ENCODE measurements around the gene ALG1L2. TPM values are rescaled to one million over a fixed set of nuclear protein-coding genes. Genes with fewer than 3 reads are reported as not detected.
"Not testable (repeated sequence)": the region's sequence is repeated elsewhere in the genome, so short reads cannot be mapped to it uniquely, and the experiment has no call there.

ALG1L2 gene
- total RNA-seq, 4 donors from 2014 or later, result 4.0 TPM; not detected in 3

DNA sequence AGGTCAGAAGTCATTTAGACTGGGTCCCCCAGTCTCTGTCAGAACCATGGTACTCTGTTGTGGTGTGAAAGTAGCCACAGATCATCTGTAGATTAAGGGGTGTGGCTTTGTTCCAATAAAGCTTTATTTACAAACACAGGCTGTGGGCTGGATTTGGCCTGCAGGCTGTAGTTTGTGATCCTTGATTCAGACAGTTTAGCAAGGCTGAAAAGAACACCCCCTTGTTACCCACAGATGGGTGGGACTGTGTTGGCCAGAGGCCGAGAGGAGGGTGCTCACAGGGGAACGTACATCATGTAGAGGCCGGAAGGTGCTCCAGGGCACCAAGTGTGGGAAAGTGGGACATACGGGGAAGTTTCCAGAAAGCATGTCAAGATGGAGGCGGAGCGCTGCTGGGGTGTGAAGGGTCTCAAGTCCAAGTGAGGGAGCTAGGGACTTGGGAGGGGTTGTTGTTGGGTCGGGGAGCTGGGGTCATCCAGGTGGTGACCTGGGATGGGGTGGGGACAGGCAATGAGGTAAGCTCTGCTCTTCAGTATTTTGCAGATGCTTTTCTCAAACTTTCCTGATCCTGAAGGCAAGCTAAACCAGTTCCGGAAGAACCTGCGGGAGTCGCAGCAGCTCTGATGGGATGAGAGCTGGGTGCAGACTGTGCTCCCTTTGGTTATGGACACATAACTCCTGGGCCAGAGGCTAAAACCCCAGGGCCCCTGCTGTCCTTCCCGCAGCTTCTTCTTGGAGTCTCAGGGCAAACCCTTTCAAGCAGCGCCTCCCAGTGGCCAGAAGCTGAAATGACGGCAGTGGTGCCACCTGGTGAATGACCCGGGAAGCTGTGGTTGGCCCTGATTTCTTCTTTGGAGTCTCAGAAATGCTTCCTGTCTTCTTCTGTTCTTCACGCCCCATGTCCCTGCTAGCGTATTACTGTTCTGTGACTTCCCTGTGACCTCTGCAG, 16.3 kb downstream of the ALG1L2 start:
- H3K9me3 ChIP-seq; H3K27me3 ChIP-seq; H3K36me3 ChIP-seq; H3K4me3 ChIP-seq; intact Hi-C loops (cut with DNase I; ENCODE audit: low total_unique reads); H3K27ac ChIP-seq; H3K4me1 ChIP-seq: not testable (repeated sequence)
- DNase-seq, result peak in 1 of 2 donors; percentile 43
- TF ChIP-seq CTCF (IDR thresholded peaks at IDR 0.05), result peak; percentile 17 to 37 (median 28)

GRCh38 chr3:130098639-130099385, 17.2 kb downstream of the ALG1L2 start:
- H3K36me3 ChIP-seq; DNase-seq; H3K27ac ChIP-seq; intact Hi-C loops (cut with DNase I; ENCODE audit: low total_unique reads); H3K4me3 ChIP-seq; H3K4me1 ChIP-seq; H3K9me3 ChIP-seq; H3K27me3 ChIP-seq: not testable (repeated sequence)

GRCh38 chr3:130102545-130102944, 20.9 kb downstream of the ALG1L2 start:
- H3K27ac ChIP-seq; H3K4me3 ChIP-seq; H3K27me3 ChIP-seq; H3K36me3 ChIP-seq; H3K9me3 ChIP-seq; intact Hi-C loops (cut with DNase I; ENCODE audit: low total_unique reads); H3K4me1 ChIP-seq; DNase-seq: not testable (repeated sequence)

GRCh38 chr3:130104191-130104590, 22.6 kb downstream of the ALG1L2 start:
- H3K4me1 ChIP-seq; H3K27me3 ChIP-seq; H3K9me3 ChIP-seq; DNase-seq; H3K36me3 ChIP-seq; intact Hi-C loops (cut with DNase I; ENCODE audit: low total_unique reads); H3K27ac ChIP-seq; H3K4me3 ChIP-seq: not testable (repeated sequence)

- H3K27ac ChIP-seq; H3K4me3 ChIP-seq; H3K36me3 ChIP-seq; H3K27me3 ChIP-seq; H3K9me3 ChIP-seq; DNase-seq; H3K4me1 ChIP-seq; intact Hi-C loops (cut with DNase I; ENCODE audit: low total_unique reads): not testable (repeated sequence)
Measured at GRCh38 chr3:130107333-130107995, 25.8 kb downstream of the ALG1L2 start.

DNA sequence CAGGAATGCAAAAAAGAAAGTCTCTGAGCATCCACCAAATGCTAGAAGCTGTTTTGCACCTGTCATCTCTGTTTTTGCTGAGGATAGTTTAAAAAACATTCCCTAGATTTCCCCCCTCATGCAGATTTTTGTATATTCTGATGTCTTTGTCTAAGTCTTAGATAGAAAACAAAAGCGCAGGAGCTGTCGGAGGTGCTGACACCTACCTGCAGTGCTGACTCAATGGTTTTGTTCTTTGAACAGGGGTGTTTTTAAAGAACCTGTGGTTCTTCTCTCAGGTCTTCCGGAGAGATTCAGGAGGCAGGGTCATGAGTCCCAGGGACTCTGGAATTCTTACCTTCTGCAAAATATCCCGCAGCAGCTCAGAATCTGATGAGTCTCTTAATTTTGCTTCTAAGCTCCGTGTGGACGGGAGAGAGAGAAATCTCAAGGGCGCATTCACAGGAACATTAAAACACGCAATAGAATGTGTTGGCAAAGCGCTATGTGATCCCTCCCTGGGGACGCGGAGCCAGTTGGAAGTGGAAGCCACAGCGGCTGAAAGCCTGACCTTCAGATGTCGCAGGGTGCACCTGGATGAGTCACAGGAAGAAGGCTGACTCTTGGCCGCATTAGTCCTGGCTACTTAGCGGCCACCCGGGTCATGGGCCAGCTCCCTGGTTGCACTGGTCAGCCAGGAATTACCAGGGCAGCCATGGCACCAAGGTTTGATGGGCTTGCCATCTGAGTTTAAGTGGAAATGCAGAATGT, 27.4 kb downstream of the ALG1L2 start:
- DNase-seq; H3K4me3 ChIP-seq; H3K4me1 ChIP-seq; H3K36me3 ChIP-seq; H3K27me3 ChIP-seq; H3K27ac ChIP-seq; intact Hi-C loops (cut with DNase I; ENCODE audit: low total_unique reads); H3K9me3 ChIP-seq: not testable (repeated sequence)

GRCh38 chr3:130110386-130111169, 28.9 kb downstream of the ALG1L2 start:
- DNase-seq; H3K9me3 ChIP-seq; intact Hi-C loops (cut with DNase I; ENCODE audit: low total_unique reads); H3K27me3 ChIP-seq; H3K36me3 ChIP-seq; H3K4me1 ChIP-seq: not testable (repeated sequence)
- peak overlapping the region; percentile 61 to 73 for H3K4me3 ChIP-seq
- H3K27ac ChIP-seq, result peak overlapping the region; percentile 85 to 95
